ENCODE data around the gene PWWP2A.

The PWWP2A gene

DNA sequence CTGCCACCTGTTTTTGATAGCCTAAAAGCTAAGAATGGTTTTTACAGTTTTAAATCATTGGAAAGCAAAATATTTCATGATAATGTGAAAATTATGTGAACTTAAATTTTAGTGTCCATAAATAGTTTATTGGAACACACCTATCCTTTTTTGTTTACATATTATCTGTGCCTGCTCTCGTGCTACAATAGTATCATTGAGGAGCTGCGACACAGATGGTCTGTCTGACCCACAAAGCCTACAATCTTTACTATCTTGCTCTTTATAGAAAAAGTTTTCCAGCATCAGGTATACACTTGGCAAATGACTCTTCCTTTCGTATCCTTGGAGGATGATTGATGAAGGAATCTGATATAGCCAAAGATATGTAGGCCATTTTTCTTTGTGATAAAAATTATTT, 70.2 kb downstream of the PWWP2A start:
- Histone ChIP-seq H3K27ac (no peak overlapping the region), H3K36me3 (ENCODE audit: insufficient read depth) (no peaks in the 10 kb centered on the region)
- TF ChIP-seq, protein P1, sequence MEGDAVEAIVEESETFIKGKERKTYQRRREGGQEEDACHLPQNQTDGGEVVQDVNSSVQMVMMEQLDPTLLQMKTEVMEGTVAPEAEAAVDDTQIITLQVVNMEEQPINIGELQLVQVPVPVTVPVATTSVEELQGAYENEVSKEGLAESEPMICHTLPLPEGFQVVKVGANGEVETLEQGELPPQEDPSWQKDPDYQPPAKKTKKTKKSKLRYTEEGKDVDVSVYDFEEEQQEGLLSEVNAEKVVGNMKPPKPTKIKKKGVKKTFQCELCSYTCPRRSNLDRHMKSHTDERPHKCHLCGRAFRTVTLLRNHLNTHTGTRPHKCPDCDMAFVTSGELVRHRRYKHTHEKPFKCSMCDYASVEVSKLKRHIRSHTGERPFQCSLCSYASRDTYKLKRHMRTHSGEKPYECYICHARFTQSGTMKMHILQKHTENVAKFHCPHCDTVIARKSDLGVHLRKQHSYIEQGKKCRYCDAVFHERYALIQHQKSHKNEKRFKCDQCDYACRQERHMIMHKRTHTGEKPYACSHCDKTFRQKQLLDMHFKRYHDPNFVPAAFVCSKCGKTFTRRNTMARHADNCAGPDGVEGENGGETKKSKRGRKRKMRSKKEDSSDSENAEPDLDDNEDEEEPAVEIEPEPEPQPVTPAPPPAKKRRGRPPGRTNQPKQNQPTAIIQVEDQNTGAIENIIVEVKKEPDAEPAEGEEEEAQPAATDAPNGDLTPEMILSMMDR (conservative IDR thresholded peaks at IDR 0.05; ENCODE audit: low read depth, low read length) = no peak

GRCh38 chr5:160048131-160048530, 71.1 kb downstream of the PWWP2A start:
- Histone ChIP-seq H3K4me3 (IDR thresholded peaks at IDR 0.05; ENCODE audit: insufficient read depth, low read depth, low read length) (no peak overlapping the region), H3K9ac (no peak overlapping the region), H2AFZ (ENCODE audit: low read depth) (no peak overlapping the region), H3K36me3 (ENCODE audit: insufficient read depth) (no peaks in the 10 kb centered on the region), H3K27ac (no peak overlapping the region), H3K79me2 (ENCODE audit: insufficient read depth, low read depth) (no peaks in the 10 kb centered on the region), H3K4me2 (no peak overlapping the region), H3K4me1 (ENCODE audit: low read depth, poor library complexity, severe bottlenecking) (no peaks in the 10 kb centered on the region), H3K27me3 (ENCODE audit: insufficient read depth, low read depth) (no peaks in the 10 kb centered on the region), H4K20me1 (ENCODE audit: insufficient read depth) (no peaks in the 10 kb centered on the region)
- TF ChIP-seq, protein P1 (conservative IDR thresholded peaks at IDR 0.05; ENCODE audit: low read depth, low read length) = no peak

More for the DNA sequence above, 70.2 kb downstream of the PWWP2A start:
- no peak overlapping the region for H3K4me2 ChIP-seq
- no peaks in the 10 kb centered on the region for H3K79me2 ChIP-seq (ENCODE audit: insufficient read depth, low read depth)
- H3K4me3 ChIP-seq (IDR thresholded peaks at IDR 0.05; ENCODE audit: insufficient read depth, low read depth, low read length) = no peak overlapping the region
- H3K9ac ChIP-seq = no peak overlapping the region
- H3K27me3 ChIP-seq (ENCODE audit: insufficient read depth, low read depth) = no peaks in the 10 kb centered on the region
- no peaks in the 10 kb centered on the region for H4K20me1 ChIP-seq (ENCODE audit: insufficient read depth)
- H2AFZ ChIP-seq (ENCODE audit: low read depth) = no peak overlapping the region
- H3K4me1 ChIP-seq (ENCODE audit: low read depth, poor library complexity, severe bottlenecking) = no peaks in the 10 kb centered on the region

DNA sequence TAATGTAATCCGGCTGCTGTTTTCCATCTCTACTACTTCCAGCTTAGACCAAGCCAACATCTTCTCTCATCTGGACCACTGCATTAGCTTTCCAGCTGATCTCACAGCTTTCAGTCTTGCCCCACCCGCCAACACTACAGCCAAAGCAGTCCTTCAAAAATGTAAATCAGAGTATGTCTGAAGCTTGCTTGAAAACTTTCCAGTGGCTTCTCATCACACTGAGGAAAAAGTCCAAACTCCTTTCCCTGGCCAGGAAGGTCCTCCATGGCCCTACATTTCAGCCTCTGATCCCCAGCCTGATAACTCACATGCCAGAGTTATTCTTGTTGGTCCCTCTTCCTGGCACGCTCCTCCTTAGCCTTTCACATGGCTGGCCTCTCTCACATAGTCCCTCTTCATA, 71.8 kb downstream of the PWWP2A start:
- no peaks in the 10 kb centered on the region for H3K4me1 ChIP-seq (ENCODE audit: low read depth, poor library complexity, severe bottlenecking)
- no peak overlapping the region for H2AFZ ChIP-seq (ENCODE audit: low read depth)
- H3K27ac ChIP-seq = no peak overlapping the region
- H3K79me2 ChIP-seq (ENCODE audit: insufficient read depth, low read depth) = no peaks in the 10 kb centered on the region
- H4K20me1 ChIP-seq (ENCODE audit: insufficient read depth) = no peaks in the 10 kb centered on the region
- no peak overlapping the region for H3K9ac ChIP-seq
- no peak overlapping the region for H3K4me2 ChIP-seq
- H3K36me3 ChIP-seq (ENCODE audit: insufficient read depth) = no peaks in the 10 kb centered on the region
- TF ChIP-seq, protein P1 (conservative IDR thresholded peaks at IDR 0.05; ENCODE audit: low read depth, low read length) = no peak
- no peak overlapping the region for H3K4me3 ChIP-seq (IDR thresholded peaks at IDR 0.05; ENCODE audit: insufficient read depth, low read depth, low read length)
- no peaks in the 10 kb centered on the region for H3K27me3 ChIP-seq (ENCODE audit: insufficient read depth, low read depth)

GRCh38 chr5:160044967-160045366, 74.3 kb downstream of the PWWP2A start:
- no peaks in the 10 kb centered on the region for H3K27me3 ChIP-seq (ENCODE audit: insufficient read depth, low read depth)
- no peak overlapping the region for H2AFZ ChIP-seq (ENCODE audit: low read depth)
- no peaks in the 10 kb centered on the region for H3K79me2 ChIP-seq (ENCODE audit: insufficient read depth, low read depth)
- no peak overlapping the region for H3K9ac ChIP-seq
- H4K20me1 ChIP-seq (ENCODE audit: insufficient read depth) = no peaks in the 10 kb centered on the region
- H3K27ac ChIP-seq = no peak overlapping the region
- H3K4me2 ChIP-seq = no peak overlapping the region
- no peaks in the 10 kb centered on the region for H3K36me3 ChIP-seq (ENCODE audit: insufficient read depth)
- no peaks in the 10 kb centered on the region for H3K4me1 ChIP-seq (ENCODE audit: low read depth, poor library complexity, severe bottlenecking)
- TF ChIP-seq, protein P1 (conservative IDR thresholded peaks at IDR 0.05; ENCODE audit: low read depth, low read length) = no peak
- H3K4me3 ChIP-seq (IDR thresholded peaks at IDR 0.05; ENCODE audit: insufficient read depth, low read depth, low read length) = no peak overlapping the region
